Fibroblast of pulmonary artery (primary cell): ENCODE measurements around the gene PSEN2.

ENCODE experiments used
- DNase-seq: peaks from one replicate; pipeline ENCODE4 v3.0.0-alpha.2; 2010; ENCODE audit warnings: low read depth
- H3K4me3 ChIP-seq: replicated peaks from 2 replicates; pipeline ENCODE4 v1.5.1; 2011; ENCODE audit warnings: low read depth, mild to moderate bottlenecking, control low read depth, low read length, moderate library complexity
- CTCF ChIP-seq: IDR thresholded peaks from 2 replicates; pipeline ENCODE4 v1.5.1; 2011; ENCODE audit warnings: mild to moderate bottlenecking, control low read depth, low read length, inconsistent platforms; ENCODE audit errors: missing control alignments

The PSEN2 gene

DNA sequence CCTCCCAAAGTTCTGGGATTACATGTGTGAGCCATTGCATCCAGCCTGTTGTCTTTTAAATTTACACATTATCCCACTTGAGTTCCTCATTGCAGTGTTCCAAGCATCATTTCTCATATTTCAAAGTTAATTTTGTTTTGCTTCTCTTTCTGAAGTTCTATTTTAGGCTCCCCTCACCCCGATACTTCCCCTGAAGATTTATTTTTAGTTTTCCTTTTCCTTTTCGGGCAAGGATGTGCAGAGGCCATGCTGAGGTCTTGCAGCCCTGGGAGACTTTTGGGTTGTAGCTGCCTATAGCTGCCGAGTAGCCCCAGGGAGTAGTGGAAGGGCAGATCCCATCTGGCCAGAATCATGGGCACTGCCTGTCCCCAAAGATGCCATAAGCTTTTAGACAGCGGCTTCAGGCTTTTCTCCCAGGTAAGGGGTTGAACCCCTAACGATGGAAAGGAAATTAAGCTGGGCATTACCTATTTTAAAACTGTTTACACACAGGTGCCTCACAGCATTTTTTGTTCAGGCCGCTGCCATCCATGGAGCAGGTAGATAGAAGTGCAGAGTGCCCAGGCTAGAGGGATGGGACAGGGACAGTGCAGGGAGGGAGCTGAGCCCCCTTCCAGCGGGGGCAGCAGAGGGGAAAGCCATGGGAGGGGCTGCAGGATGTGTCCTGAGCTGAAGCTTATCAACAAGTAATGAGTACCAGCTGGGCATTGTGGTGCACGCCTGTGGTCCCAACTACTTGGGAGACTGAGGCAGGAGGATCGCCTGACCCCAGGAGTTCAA lies 15.9 kb downstream of the PSEN2 start:
- no peak for DNase-seq

GRCh38 chr1:226887006-226887405 lies 16.6 kb downstream of the PSEN2 start:
- no peak for TF ChIP-seq CTCF
- no peak for DNase-seq
- no peak overlapping the region for H3K4me3 ChIP-seq

More for the DNA sequence above, 15.9 kb downstream of the PSEN2 start:
- H3K4me3 ChIP-seq = no peak overlapping the region
- TF ChIP-seq CTCF = no peak

DNA sequence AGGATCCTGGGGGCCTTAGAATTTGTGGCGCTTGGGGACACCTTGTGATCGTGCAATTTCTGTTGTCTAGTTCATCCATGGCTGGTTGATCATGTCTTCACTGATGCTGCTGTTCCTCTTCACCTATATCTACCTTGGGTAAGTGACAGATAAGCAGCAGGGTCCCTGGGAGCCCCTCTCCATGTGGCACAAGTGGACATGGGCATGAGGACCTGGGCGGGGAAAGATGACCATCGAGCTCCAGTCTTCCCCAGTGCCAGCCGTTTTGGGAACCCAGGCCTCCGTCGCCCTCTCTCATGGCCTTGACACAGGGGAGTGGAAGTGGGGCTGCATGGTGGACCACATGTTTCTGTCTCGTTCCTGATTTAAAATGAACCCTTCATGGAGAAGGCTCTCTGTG lies 17.6 kb downstream of the PSEN2 start:
- DNase-seq = no peak
- no peak overlapping the region for H3K4me3 ChIP-seq
- no peak for TF ChIP-seq CTCF

GRCh38 chr1:226888816-226889215 lies 18.4 kb downstream of the PSEN2 start:
- no peak overlapping the region for H3K4me3 ChIP-seq
- no peak for TF ChIP-seq CTCF
- no peak for DNase-seq

GRCh38 chr1:226889616-226890330 lies 19.4 kb downstream of the PSEN2 start:
- TF ChIP-seq CTCF = no peak
- H3K4me3 ChIP-seq = no peak overlapping the region
- DNase-seq = no peak

GRCh38 chr1:226890331-226891108 lies 20.1 kb downstream of the PSEN2 start:
- no peak for DNase-seq
- no peak for TF ChIP-seq CTCF

More at GRCh38 chr1:226890331-226891108, 20.1 kb downstream of the PSEN2 start:
- H3K4me3 ChIP-seq = no peak overlapping the region
